Adrenal gland (tissue), 5 donors: Measurements from ENCODE around the gene ANKDD1A.

Experiments
- CTCF ChIP-seq, 6 experiments: fragments of 450-650 bp in 4 of 6; fragments of 200-600 bp in 2 of 6; sonication (generic) in 1 of 6; IDR thresholded peaks; 1 replicate in 5 of 6; 2 replicates in 1 of 6; pipeline versions ENCODE4 v1.5.1 to v1.8.0; 2016 to 2021; ENCODE audit warnings: antibody characterized with exemption in 6 of 6, mild to moderate bottlenecking in 2 of 6, moderate library complexity in 1 of 6
- POLR2A ChIP-seq, 2 donors: fragments of 450-650 bp; IDR thresholded peaks; one replicate each; pipeline ENCODE4 v1.6.1; 2017; ENCODE audit warnings: antibody characterized with exemption in 2 of 2, mild to moderate bottlenecking in 2 of 2, moderate library complexity in 1 of 2
- donor health status: DM: no; HTN: no; CAD: no.

DNA sequence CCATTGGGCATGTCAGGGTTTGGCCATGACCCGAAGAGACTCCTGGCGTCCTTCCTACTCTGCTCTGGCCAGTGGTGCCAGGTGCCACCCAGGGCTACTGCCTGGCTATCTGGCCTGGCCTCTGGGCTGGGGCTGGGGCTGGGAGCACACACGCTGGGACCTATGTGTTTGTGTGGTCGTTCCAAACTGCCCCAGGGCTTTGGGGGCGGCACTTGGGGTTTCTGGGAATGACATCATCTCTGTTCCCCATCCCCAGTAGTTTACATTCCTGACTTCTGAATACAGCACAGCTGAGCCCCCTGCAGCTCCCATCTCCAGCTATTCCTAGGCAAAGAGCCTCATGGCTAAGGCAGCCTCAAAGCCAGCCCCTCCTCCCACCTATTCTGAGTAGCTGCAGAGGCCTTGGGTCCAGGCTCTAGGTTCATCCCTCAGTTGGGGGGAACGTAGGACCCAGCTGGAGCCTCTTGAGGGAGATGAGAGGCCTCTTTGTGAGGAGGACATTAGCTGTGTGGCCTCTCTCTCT lies 45.6 kb upstream of the ANKDD1A start:
- TF ChIP-seq CTCF (IDR thresholded peaks at IDR 0.05): no peak
- TF ChIP-seq POLR2A (IDR thresholded peaks at IDR 0.05): no peak
